Endothelial cell of umbilical vein (primary cell): Measurements from ENCODE around the gene SLC5A10. TPM values are rescaled to one million over a fixed set of nuclear protein-coding genes. Genes with fewer than 3 reads are reported as not detected.

Source experiments
- BruUV-seq: library from RNA; stranded (reverse); fragments of 400-500 nt; replicated peaks from 2 replicates; lab custom pipeline; 2021; lab: Mats Ljungman, UMichigan
- CTCF ChIA-PET: fragments of 300-600, 350-600 bp; sonication (Branson Sonifier 250); formaldehyde crosslinking; loops from one replicate; lab custom pipeline; 2021; ENCODE audit warnings: antibody characterized with exemption, inconsistent platforms; lab: Charles Lee
- POLR2A ChIA-PET: fragments of 300-600, 350-600 bp; sonication (Branson Sonifier 250); formaldehyde crosslinking; loops from one replicate; lab custom pipeline; 2021; ENCODE audit warnings: antibody characterized with exemption, inconsistent platforms; lab: Charles Lee
- DNase-seq: peaks from one replicate; pipeline ENCODE4 v3.0.0-alpha.2; 2011; ENCODE audit warnings: low read depth, low spot score
- FAIRE-seq: peaks from 2 replicates; lab custom pipeline; 2011; peaks lifted over from hg19 to GRCh38; lab: Jason Lieb, UNC
- H2AFZ ChIP-seq: 2 replicates; pipeline ENCODE4 v1.6.0; 2012; ENCODE audit warnings: low read depth, low read length, control low read depth, inconsistent platforms
- H3K27ac ChIP-seq: 2 replicates; pipeline ENCODE4 v1.5.1; 2011; ENCODE audit warnings: low read depth, mild to moderate bottlenecking, control low read depth, low read length, moderate library complexity; ENCODE audit not compliant: insufficient read depth
- H3K27me3 ChIP-seq, 2 experiments: 2 replicates each; pipeline versions ENCODE4 v1.6.0 to v1.6.1; 2011; ENCODE audit warnings: low read length in 2 of 2, mixed read lengths in 1 of 2; ENCODE audit not compliant: control insufficient read depth in 2 of 2, insufficient read depth in 2 of 2
- H3K36me3 ChIP-seq, 2 experiments: 2 replicates in 1 of 2; 3 replicates in 1 of 2; pipeline ENCODE4 v1.5.1; 2011; ENCODE audit warnings: low read length in 2 of 2, mild to moderate bottlenecking in 1 of 2, moderate library complexity in 1 of 2; ENCODE audit not compliant: control insufficient read depth in 2 of 2, insufficient read depth in 2 of 2; ENCODE audit errors: extremely low read depth in 1 of 2
- H3K4me1 ChIP-seq: 3 replicates; pipeline ENCODE4 v1.5.1; 2011; ENCODE audit warnings: mild to moderate bottlenecking, low read length; ENCODE audit not compliant: control insufficient read depth, insufficient read depth; ENCODE audit errors: extremely low read depth
- H3K4me2 ChIP-seq: 2 replicates; pipeline ENCODE4 v1.6.1; 2011; ENCODE audit warnings: low read length, control low read depth, mixed read lengths; ENCODE audit not compliant: insufficient read depth
- H3K4me3 ChIP-seq, 3 experiments: fragments of 200-600 bp in 1 of 3; sonication (generic), shearing (Covaris generic) in 1 of 3; replicated peaks in 1 of 3; 2 replicates each; pipeline ENCODE4 v1.5.1; 2011 to 2016; ENCODE audit warnings: control low read depth in 3 of 3, low read length in 3 of 3, mild to moderate bottlenecking in 2 of 3, inconsistent platforms in 1 of 3, low read depth in 1 of 3, moderate library complexity in 1 of 3; ENCODE audit not compliant: insufficient read depth in 1 of 3
- H3K79me2 ChIP-seq: 2 replicates; pipeline ENCODE4 v1.6.0; 2012; ENCODE audit warnings: low read length, inconsistent platforms; ENCODE audit not compliant: control insufficient read depth, insufficient read depth
- H3K9ac ChIP-seq: replicated peaks from 2 replicates; pipeline ENCODE3; 2011; ENCODE audit warnings: low read length, control low read depth; ENCODE audit not compliant: insufficient read depth; ENCODE audit errors: extremely low read depth
- H3K9me1 ChIP-seq: replicated peaks from 3 replicates; pipeline ENCODE4 v1.6.0; 2011; ENCODE audit warnings: mild to moderate bottlenecking, low read length; ENCODE audit not compliant: control insufficient read depth, insufficient read depth; ENCODE audit errors: extremely low read depth
- H3K9me3 ChIP-seq: replicated peaks from 2 replicates; pipeline ENCODE4 v1.5.1; 2012; ENCODE audit warnings: low read length, inconsistent platforms; ENCODE audit not compliant: control insufficient read depth, insufficient read depth
- H4K20me1 ChIP-seq: replicated peaks from 2 replicates; pipeline ENCODE3; 2011; ENCODE audit warnings: mild to moderate bottlenecking, low read length; ENCODE audit not compliant: control insufficient read depth, insufficient read depth; ENCODE audit errors: extremely low read depth
- CTCF ChIP-seq, 2 donors: IDR thresholded peaks; 1 replicate in 1 of 2; 2 replicates in 1 of 2; pipeline ENCODE4 v1.5.1; 2011; ENCODE audit warnings: low read length in 2 of 2, mild to moderate bottlenecking in 2 of 2, moderate library complexity in 2 of 2, control low read depth in 1 of 2, inconsistent platforms in 1 of 2, low read depth in 1 of 2; ENCODE audit not compliant: insufficient read depth in 1 of 2; ENCODE audit errors: extremely low read depth in 1 of 2
- EZH2 ChIP-seq: IDR thresholded peaks from 2 replicates; pipeline ENCODE4 v1.6.1; 2012; ENCODE audit warnings: borderline replicate concordance, low read depth, mild to moderate bottlenecking, moderate library complexity, low read length, inconsistent platforms; ENCODE audit not compliant: severe bottlenecking
- FOS ChIP-seq: IDR thresholded peaks from 2 replicates; pipeline ENCODE4 v1.6.1; 2011; ENCODE audit warnings: mild to moderate bottlenecking, low read length, moderate library complexity, borderline replicate concordance; ENCODE audit not compliant: insufficient read depth
- GATA2 ChIP-seq: IDR thresholded peaks from 2 replicates; pipeline ENCODE4 v1.7.0; 2011; ENCODE audit warnings: low read depth, mild to moderate bottlenecking, moderate library complexity, mixed read lengths, low read length; ENCODE audit not compliant: insufficient read length, insufficient read depth
- JUN ChIP-seq: IDR thresholded peaks from 2 replicates; pipeline ENCODE4 v1.6.1; 2011; ENCODE audit warnings: borderline replicate concordance, low read depth; ENCODE audit not compliant: insufficient read length, insufficient read depth
- MAX ChIP-seq: IDR thresholded peaks from 2 replicates; pipeline ENCODE4 v1.6.1; 2011; ENCODE audit not compliant: insufficient read depth, insufficient read length
- MYC ChIP-seq: IDR thresholded peaks from one replicate; pipeline ENCODE4 v1.6.1; 2011; ENCODE audit warnings: mild to moderate bottlenecking, low read depth, low read length
- POLR2A ChIP-seq: IDR thresholded peaks from 2 replicates; pipeline ENCODE4 v1.6.1; 2012; ENCODE audit warnings: low read depth, mild to moderate bottlenecking, control low read depth, low read length
- POLR2AphosphoS5 ChIP-seq: IDR thresholded peaks from 2 replicates; pipeline ENCODE4 v1.6.1; 2012; ENCODE audit warnings: low read depth, mild to moderate bottlenecking, control low read depth, low read length, moderate library complexity; ENCODE audit not compliant: insufficient read depth
- dilution Hi-C: fragments of 300-500 bp; cut with MboI; formaldehyde crosslinking; loops from one replicate; pipeline ENCODE4 v1.15.0; 2019; ENCODE audit warnings: low sequenced_read_pairs; ENCODE audit not compliant: extremely low pct_ligation_motif_present
- intact Hi-C: fragments of 100-400 bp; cut with micrococcal nuclease; formaldehyde crosslinking; loops from one replicate; pipeline ENCODE4 v1.10.0; 2022
- polyA plus RNA-seq, 4 experiments: library from polyadenylated mRNA; depleted of rRNA in 3 of 4; stranded (reverse) in 3 of 4; unstranded in 1 of 4; fragments of >200 nt; gene quantifications; 2 replicates each; pipeline versions ENCODE4 v1.2.1 to v1.2.3, GENCODE V29; 2011 to 2012; ENCODE audit warnings: missing spikeins in 1 of 4
- total RNA-seq: library from RNA; stranded (reverse); gene quantifications from 2 replicates; pipeline ENCODE4 v1.2.3, GENCODE V29; 2021

SLC5A10 gene
- total and polyA plus RNA-seq, 2 donors (not counting 3 experiments of a cell fraction or from before 2014, with no cell fraction given) = not detected

GRCh38 chr17:19003543-19004420 is 51.8 kb downstream of the SLC5A10 start:
- H3K36me3 ChIP-seq = no peaks in the 10 kb centered on the region
- peak overlapping the region; percentile 75 for H3K27ac ChIP-seq
- H3K4me3 ChIP-seq = peak overlapping the region; percentile 71 to 74 (median 71)
- peaks cover 24% of the 10 kb centered on the region for H3K4me1 ChIP-seq
- intact Hi-C loops (loop anchor here (2.0 kb wide), 1 partner anchor 43 kb away; no protein-coding TSS in a partner anchor), dilution Hi-C loops (no loop called here)
- H2AFZ ChIP-seq = peak overlapping the region; percentile 64
- no TSS peak for BruUV-seq
- H3K4me2 ChIP-seq = peak overlapping the region; percentile 70
- no peaks in the 10 kb centered on the region for H4K20me1 ChIP-seq
- peak overlapping the region; percentile 93 for H3K9ac ChIP-seq
- peaks cover 35% of the 10 kb centered on the region for H3K79me2 ChIP-seq
- no peaks in the 10 kb centered on the region for H3K9me3 ChIP-seq
- TF ChIP-seq POLR2AphosphoS5 = no peak
- TF ChIP-seq GATA2 = no peak
- no peak for TF ChIP-seq JUN
- TF ChIP-seq MAX = no peak
- no peak for TF ChIP-seq FOS
- no peak for TF ChIP-seq MYC
- TF ChIP-seq EZH2 = no peak
- TF ChIP-seq CTCF (IDR thresholded peaks at IDR 0.05; ENCODE audit: extremely low read depth in 1 of 2, insufficient read depth in 1 of 2, low read depth in 1 of 2, low read length in 2 of 2) = no peak
- no peak for TF ChIP-seq POLR2A
- ChIA-PET POLR2A (no interaction called here), CTCF (interaction anchor here (4.6 kb wide), 1 partner anchor 43 kb away, joined by 35 read pairs; no protein-coding TSS in a partner anchor)
- FAIRE-seq (no peak), DNase-seq (peak; percentile 34)
- H3K9me1 ChIP-seq = no peaks in the 10 kb centered on the region
- no peaks in the 10 kb centered on the region for H3K27me3 ChIP-seq
